Glutamatergic neuron (in vitro differentiated cells): ENCODE measurements around the gene PLEKHG5. TPM values are rescaled to one million over a fixed set of nuclear protein-coding genes. Genes with fewer than 3 reads are reported as not detected.

Source experiments
- DNase-seq: peaks from one replicate; pipeline ENCODE4 v3.0.0; 2022
- H3K27ac Mint-ChIP-seq: one replicate; pipeline ENCODE4 v1.8.0; 2020; ENCODE audit warnings: mild to moderate bottlenecking, mixed read lengths, inconsistent platforms; ENCODE audit not compliant: unreplicated experiment
- H3K27me3 Mint-ChIP-seq: one replicate; pipeline ENCODE4 v1.8.0; 2020; ENCODE audit warnings: mild to moderate bottlenecking, moderate library complexity, mixed read lengths, inconsistent platforms; ENCODE audit not compliant: unreplicated experiment
- H3K36me3 Mint-ChIP-seq: one replicate; pipeline ENCODE4 v1.8.0; 2020; ENCODE audit warnings: mild to moderate bottlenecking, mixed read lengths, inconsistent platforms; ENCODE audit not compliant: unreplicated experiment
- H3K4me1 Mint-ChIP-seq: one replicate; pipeline ENCODE4 v1.8.0; 2020; ENCODE audit warnings: mild to moderate bottlenecking, low read depth, mixed read lengths, inconsistent platforms; ENCODE audit not compliant: unreplicated experiment
- H3K4me3 Mint-ChIP-seq: one replicate; pipeline ENCODE4 v1.8.0; 2020; ENCODE audit warnings: mild to moderate bottlenecking, mixed read lengths, inconsistent platforms; ENCODE audit not compliant: unreplicated experiment
- H3K9me3 Mint-ChIP-seq: one replicate; pipeline ENCODE4 v1.8.0; 2020; ENCODE audit warnings: mild to moderate bottlenecking, moderate library complexity, mixed read lengths, inconsistent platforms; ENCODE audit not compliant: unreplicated experiment
- total RNA-seq: library from RNA; stranded (reverse); fragmentation: NEBNext Ultra II Directional; extraction: Animal tissue kit (Norgen Biotek cat#: 25700); gene quantifications from one replicate; pipeline ENCODE4 v1.2.1, GENCODE V29; 2021; ENCODE audit not compliant: unreplicated experiment
- TF ChIP-seq, protein P1 (sequence below): fragments of 200-600 bp; sonication (generic); IDR thresholded peaks from one replicate; pipeline ENCODE4 v1.5.0; 2021; ENCODE audit not compliant: partially characterized antibody, unreplicated experiment

PLEKHG5 gene
- total RNA-seq, 1 donor from 2014 or later = 53.0 TPM

DNA sequence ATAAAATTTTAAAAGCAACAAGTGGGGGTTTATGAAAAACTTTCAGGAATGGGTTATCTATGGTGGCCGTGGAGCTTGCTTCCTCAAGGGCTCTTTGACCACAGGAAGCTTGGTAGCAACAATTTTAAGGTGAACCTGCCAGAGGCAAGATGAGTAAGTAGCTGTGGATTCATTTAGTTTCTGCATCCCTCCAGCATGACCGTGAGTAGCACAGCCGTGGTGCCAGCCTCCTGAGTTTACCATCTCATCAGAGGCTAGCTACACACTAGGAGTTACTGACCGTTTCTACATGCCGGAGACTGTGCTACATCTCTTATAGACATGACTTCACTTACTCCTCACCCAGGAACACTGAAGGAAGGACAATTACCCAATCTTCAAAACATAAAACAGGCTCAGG, 30.1 kb upstream of the PLEKHG5 start:
- TF ChIP-seq, protein P1, sequence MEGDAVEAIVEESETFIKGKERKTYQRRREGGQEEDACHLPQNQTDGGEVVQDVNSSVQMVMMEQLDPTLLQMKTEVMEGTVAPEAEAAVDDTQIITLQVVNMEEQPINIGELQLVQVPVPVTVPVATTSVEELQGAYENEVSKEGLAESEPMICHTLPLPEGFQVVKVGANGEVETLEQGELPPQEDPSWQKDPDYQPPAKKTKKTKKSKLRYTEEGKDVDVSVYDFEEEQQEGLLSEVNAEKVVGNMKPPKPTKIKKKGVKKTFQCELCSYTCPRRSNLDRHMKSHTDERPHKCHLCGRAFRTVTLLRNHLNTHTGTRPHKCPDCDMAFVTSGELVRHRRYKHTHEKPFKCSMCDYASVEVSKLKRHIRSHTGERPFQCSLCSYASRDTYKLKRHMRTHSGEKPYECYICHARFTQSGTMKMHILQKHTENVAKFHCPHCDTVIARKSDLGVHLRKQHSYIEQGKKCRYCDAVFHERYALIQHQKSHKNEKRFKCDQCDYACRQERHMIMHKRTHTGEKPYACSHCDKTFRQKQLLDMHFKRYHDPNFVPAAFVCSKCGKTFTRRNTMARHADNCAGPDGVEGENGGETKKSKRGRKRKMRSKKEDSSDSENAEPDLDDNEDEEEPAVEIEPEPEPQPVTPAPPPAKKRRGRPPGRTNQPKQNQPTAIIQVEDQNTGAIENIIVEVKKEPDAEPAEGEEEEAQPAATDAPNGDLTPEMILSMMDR = no peak
- H3K36me3 Mint-ChIP-seq = no peaks in the 10 kb centered on the region
- DNase-seq = no peak
- H3K4me3 Mint-ChIP-seq = no peak overlapping the region
- H3K4me1 Mint-ChIP-seq = peaks cover 20% of the 10 kb centered on the region
- no peak overlapping the region for H3K27ac Mint-ChIP-seq
- no peaks in the 10 kb centered on the region for H3K9me3 Mint-ChIP-seq
- peaks cover 2% of the 10 kb centered on the region for H3K27me3 Mint-ChIP-seq

DNA sequence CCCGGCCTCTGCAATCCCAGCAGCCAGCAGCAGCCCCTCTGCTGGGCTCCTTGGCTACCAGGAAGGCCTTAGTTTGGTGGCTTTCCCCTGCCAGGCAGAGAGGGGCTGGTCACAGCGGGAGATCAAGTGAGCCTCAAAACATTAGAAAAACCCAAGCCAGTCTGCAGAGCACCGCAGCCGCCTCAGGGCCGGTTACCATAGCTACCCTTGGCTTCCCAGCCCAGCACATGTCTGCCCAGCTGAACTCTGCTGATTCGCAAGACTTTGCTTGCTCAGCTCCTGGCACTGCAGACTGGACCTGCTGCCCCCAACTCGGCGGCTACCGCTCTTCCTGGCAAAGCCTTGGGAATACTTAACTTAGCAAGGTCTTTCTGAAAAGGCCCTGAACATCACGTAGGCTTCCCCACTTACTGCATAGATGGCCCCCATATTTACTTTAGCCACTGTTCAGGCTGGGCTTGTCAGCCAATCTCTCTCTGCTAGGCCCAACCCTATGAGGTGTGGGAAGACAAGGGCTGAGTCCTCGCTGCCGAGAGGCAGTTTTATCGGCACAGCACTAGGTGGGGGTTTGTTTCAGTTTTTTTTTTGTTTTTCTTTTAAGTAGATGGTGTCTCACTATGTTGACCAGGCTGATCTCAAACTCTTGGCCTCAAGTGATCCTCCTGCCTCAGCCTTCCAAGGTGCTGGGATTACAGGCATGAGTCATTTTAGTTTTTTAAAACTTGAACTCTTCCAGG, 28.6 kb upstream of the PLEKHG5 start:
- TF ChIP-seq, protein P1 = no peak
- Mint-ChIP-seq H3K36me3 (no peaks in the 10 kb centered on the region), H3K4me3 (no peak overlapping the region), H3K27ac (no peak overlapping the region), H3K9me3 (no peaks in the 10 kb centered on the region), H3K4me1 (peaks cover 20% of the 10 kb centered on the region), H3K27me3 (peaks cover 2% of the 10 kb centered on the region)
- DNase-seq = peak; percentile 71

DNA sequence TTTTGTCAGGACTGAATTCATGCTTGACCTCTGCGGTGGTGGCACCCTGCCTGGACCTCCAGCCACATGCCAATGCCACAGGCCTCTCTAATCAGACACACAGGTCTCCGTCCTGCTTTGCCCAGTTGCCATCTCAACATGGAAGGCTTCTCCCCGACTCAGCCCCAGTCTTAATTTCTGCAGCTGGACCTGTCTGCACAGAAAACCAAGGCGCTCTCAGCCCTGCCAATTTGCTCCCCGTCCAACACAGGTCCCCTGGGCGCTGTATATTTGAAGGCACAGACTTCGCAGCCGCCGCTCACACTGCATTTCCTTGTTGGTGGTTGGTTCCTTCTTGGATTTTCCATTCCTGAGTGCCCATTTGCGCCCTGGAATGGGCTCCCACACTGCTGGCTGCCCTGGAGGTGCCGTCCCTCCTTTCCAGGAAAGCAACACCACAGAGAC, 28.0 kb upstream of the PLEKHG5 start:
- Mint-ChIP-seq H3K27ac (no peak overlapping the region), H3K4me1 (peaks cover 20% of the 10 kb centered on the region), H3K9me3 (no peaks in the 10 kb centered on the region), H3K4me3 (peak overlapping the region; percentile 36), H3K27me3 (peaks cover 2% of the 10 kb centered on the region), H3K36me3 (no peaks in the 10 kb centered on the region)
- DNase-seq = no peak
- TF ChIP-seq, protein P1 = no peak

DNA sequence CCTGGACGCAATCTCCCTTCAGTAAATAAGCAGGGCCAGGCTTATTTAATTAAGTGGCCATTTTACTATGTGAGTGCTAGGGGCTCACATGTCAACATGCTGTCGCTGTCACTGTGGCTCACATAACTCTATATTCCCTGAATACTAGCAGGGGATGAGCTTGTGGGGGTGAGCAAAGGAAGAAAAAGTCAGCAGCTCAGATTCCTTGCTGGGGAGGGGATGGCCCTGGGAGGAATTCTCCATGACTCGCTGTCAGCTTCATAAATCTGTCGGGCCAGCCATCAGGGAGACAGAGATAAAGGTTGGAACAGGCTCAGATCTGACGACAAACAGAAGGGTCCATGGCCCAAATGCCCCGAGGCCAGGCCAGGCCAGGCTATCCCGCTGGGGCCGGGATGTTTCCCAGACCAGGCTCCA, 26.0 kb upstream of the PLEKHG5 start:
- peaks cover 2% of the 10 kb centered on the region for H3K27me3 Mint-ChIP-seq
- TF ChIP-seq, protein P1 = no peak
- H3K27ac Mint-ChIP-seq = peak overlapping the region; percentile 38
- peaks cover 20% of the 10 kb centered on the region for H3K4me1 Mint-ChIP-seq
- no peaks in the 10 kb centered on the region for H3K36me3 Mint-ChIP-seq
- no peak for DNase-seq
- H3K4me3 Mint-ChIP-seq = no peak overlapping the region
- no peaks in the 10 kb centered on the region for H3K9me3 Mint-ChIP-seq

DNA sequence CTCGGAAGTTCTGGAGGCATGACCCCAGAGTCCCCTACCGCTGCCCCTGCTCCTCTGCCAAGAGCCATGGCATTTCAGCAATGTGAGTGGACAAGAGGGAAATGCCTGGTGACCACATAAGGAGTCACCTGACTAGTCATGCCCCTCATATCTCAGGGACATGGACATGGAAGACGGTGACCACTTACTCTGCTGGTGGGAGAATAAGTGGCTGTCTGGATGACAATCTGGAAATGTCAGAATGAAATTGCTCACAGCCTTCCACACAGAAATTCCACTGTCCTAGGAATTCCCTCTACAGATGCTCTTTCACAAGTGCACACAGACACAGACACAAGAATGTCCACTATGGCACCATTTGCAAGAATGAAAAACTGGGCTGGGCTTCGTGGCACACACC, 24.3 kb upstream of the PLEKHG5 start:
- Mint-ChIP-seq H3K9me3 (peaks cover 2% of the 10 kb centered on the region), H3K27me3 (peaks cover 2% of the 10 kb centered on the region), H3K4me1 (peaks cover 18% of the 10 kb centered on the region), H3K4me3 (no peak overlapping the region), H3K36me3 (no peaks in the 10 kb centered on the region), H3K27ac (no peak overlapping the region)
- TF ChIP-seq, protein P1 = no peak
- DNase-seq = no peak
